Ovary (tissue), 3 donors: ENCODE measurements around the gene CCDC12.

ENCODE experiments used
- CTCF ChIP-seq, 3 donors: fragments of 450-650 bp in 2 of 3; fragments of 200-600 bp in 1 of 3; IDR thresholded peaks; one replicate each; pipeline versions ENCODE4 v1.5.1 to v1.8.0; 2016 to 2022; ENCODE audit warnings: antibody characterized with exemption in 3 of 3, mild to moderate bottlenecking in 1 of 3
- EP300 ChIP-seq: sonication (generic); formaldehyde crosslinking; IDR thresholded peaks from one replicate; pipeline ENCODE4 v1.6.1; 2017; ENCODE audit warnings: antibody characterized with exemption
- POLR2A ChIP-seq: fragments of 450-650 bp; IDR thresholded peaks from one replicate; pipeline ENCODE4 v1.6.1; 2017; ENCODE audit warnings: antibody characterized with exemption, mild to moderate bottlenecking, moderate library complexity
- donor health status: DM: no; HTN: no; CAD: no.

GRCh38 chr3:46947546-46947901 is 29.0 kb downstream of the CCDC12 start:
- no peak for TF ChIP-seq CTCF (IDR thresholded peaks at IDR 0.05)
- TF ChIP-seq POLR2A = no peak
- no peak for TF ChIP-seq EP300
